K562 (cell line): Measurements from ENCODE around the gene KIAA1210. TPM values are rescaled to one million over a fixed set of nuclear protein-coding genes. Genes with fewer than 3 reads are reported as not detected.

Source experiments
- ATAC-seq: fragments of 200-7000 bp; cut with Tn5 transposase; 3 replicates; pipeline ENCODE4 v1.9.1; 2020; ENCODE audit warnings: moderate library complexity
- BruUV-seq: library from RNA; stranded (reverse); fragments of 400-500 nt; replicated peaks from 2 replicates; lab custom pipeline; 2021; lab: Mats Ljungman, UMichigan
- CTCF ChIA-PET: fragments of 300-600 bp; formaldehyde crosslinking; extraction: SDS; loops from one replicate; lab custom pipeline; 2021; ENCODE audit warnings: low intra/inter-chr PET ratio; lab: Yijun Ruan, JAX
- POLR2A ChIA-PET: fragments of 300-600, 350-650 bp; sonication (Branson Sonifier 250); formaldehyde crosslinking; extraction: SDS; loops from one replicate; lab custom pipeline; 2021; ENCODE audit warnings: antibody characterized with exemption, inconsistent platforms; lab: Yijun Ruan, JAX
- DNase-seq, 4 experiments: peaks; one replicate each; pipeline versions ENCODE4 v3.0.0 to v3.0.0-alpha.2; 2011 to 2018; ENCODE audit warnings: low spot score in 3 of 4, mixed read lengths in 3 of 4; ENCODE audit errors: extremely low read depth in 1 of 4
- FAIRE-seq: peaks from 2 replicates; lab custom pipeline; 2011; peaks lifted over from hg19 to GRCh38; lab: Jason Lieb, UNC
- H2AFZ ChIP-seq: 2 replicates; pipeline ENCODE4 v1.6.0; 2011; ENCODE audit warnings: low read depth, low read length, control low read depth, inconsistent platforms
- H3K27ac ChIP-seq: fragments of 200-600 bp; 3 replicates; pipeline ENCODE4 v1.8.0; 2011; ENCODE audit warnings: low read depth, mild to moderate bottlenecking, control low read depth, inconsistent platforms, low read length, moderate library complexity, mixed read lengths; ENCODE audit errors: extremely low read depth
- H3K27me3 ChIP-seq, 2 experiments: fragments of 300-600 bp in 1 of 2; 2 replicates in 1 of 2; 3 replicates in 1 of 2; pipeline versions ENCODE4 v1.6.0 to v1.8.0; 2011; ENCODE audit warnings: inconsistent platforms in 2 of 2, low read length in 2 of 2, mild to moderate bottlenecking in 1 of 2, mixed read lengths in 1 of 2, moderate library complexity in 1 of 2; ENCODE audit not compliant: control insufficient read depth in 2 of 2, insufficient read depth in 2 of 2
- H3K36me3 ChIP-seq: fragments of 300-600 bp; 3 replicates; pipeline ENCODE4 v1.8.0; 2011; ENCODE audit warnings: mild to moderate bottlenecking, low read length, inconsistent platforms; ENCODE audit not compliant: control insufficient read depth, insufficient read depth
- H3K4me1 ChIP-seq, 2 experiments: fragments of 200-600 bp in 1 of 2; replicated peaks in 1 of 2; 2 replicates in 1 of 2; 3 replicates in 1 of 2; pipeline versions ENCODE4 v1.5.1 to v1.8.0; 2011; ENCODE audit warnings: inconsistent platforms in 2 of 2, low read length in 2 of 2, mild to moderate bottlenecking in 1 of 2, mixed read lengths in 1 of 2, moderate library complexity in 1 of 2; ENCODE audit not compliant: control insufficient read depth in 2 of 2, insufficient read depth in 2 of 2
- H3K4me2 ChIP-seq: 2 replicates; pipeline ENCODE4 v1.6.1; 2011; ENCODE audit warnings: low read length, control low read depth, inconsistent platforms, mixed read lengths; ENCODE audit not compliant: insufficient read depth
- H3K4me3 ChIP-seq: fragments of 200-600 bp; sonication (generic), shearing (Covaris generic); 2 replicates; pipeline ENCODE4 v1.5.1; 2016; ENCODE audit warnings: control low read depth, inconsistent platforms
- H3K79me2 ChIP-seq: fragments of 200-600 bp; 3 replicates; pipeline ENCODE4 v1.8.0; 2011; ENCODE audit warnings: low read length, inconsistent platforms; ENCODE audit not compliant: control insufficient read depth, insufficient read depth
- H3K9ac ChIP-seq, 2 experiments: 2 replicates each; pipeline versions ENCODE4 v1.6.0 to v1.6.1; 2011; ENCODE audit warnings: low read depth in 2 of 2, low read length in 2 of 2, control low read depth in 1 of 2, inconsistent platforms in 1 of 2, mild to moderate bottlenecking in 1 of 2, mixed read lengths in 1 of 2; ENCODE audit not compliant: insufficient read depth in 1 of 2
- H3K9me1 ChIP-seq: one replicate; pipeline ENCODE4 v1.6.0; 2011; ENCODE audit warnings: inconsistent platforms, mild to moderate bottlenecking, low read length, moderate library complexity; ENCODE audit not compliant: control insufficient read depth, insufficient read depth
- H3K9me3 ChIP-seq: replicated peaks from 2 replicates; pipeline ENCODE4 v1.5.1; 2011; ENCODE audit warnings: low read depth, low read length, inconsistent platforms; ENCODE audit not compliant: control insufficient read depth, insufficient read depth
- H4K20me1 ChIP-seq: replicated peaks from 2 replicates; pipeline ENCODE4 v1.6.1; 2011; ENCODE audit warnings: low read length, inconsistent platforms, mixed read lengths; ENCODE audit not compliant: control insufficient read depth, insufficient read depth
- BDP1 ChIP-seq: IDR thresholded peaks from 3 replicates; pipeline ENCODE4 v1.6.1; 2011; ENCODE audit not compliant: insufficient read length, insufficient read depth
- BRCA1 ChIP-seq, 2 experiments: fragments of 450-650 bp in 1 of 2; sonication (generic) in 1 of 2; formaldehyde crosslinking in 1 of 2; IDR thresholded peaks; 2 replicates each; pipeline versions ENCODE4 v1.5.0 to v1.6.1; 2017 to 2020; ENCODE audit warnings: mild to moderate bottlenecking in 1 of 2, missing genetic modification reagents in 1 of 2
- CEBPB ChIP-seq: fragments of 450-650 bp; IDR thresholded peaks from 2 replicates; pipeline ENCODE4 v1.6.1; 2016; ENCODE audit warnings: missing genetic modification characterization, missing compliant biosample characterization
- MLLT1 ChIP-seq, 2 experiments: fragments of 450-650 bp; IDR thresholded peaks; 2 replicates each; pipeline ENCODE4 v1.6.1; 2016
- POU5F1 ChIP-seq: fragments of 150-350 bp; IDR thresholded peaks from 2 replicates; pipeline ENCODE4 v1.6.1; 2014; ENCODE audit warnings: borderline replicate concordance, low read length, low read depth, mild to moderate bottlenecking; ENCODE audit not compliant: partially characterized antibody
- WGBS: fragments of 100-300 bp; shearing (Covaris generic); methylation state at CpG from one replicate; pipeline ENCODE4 v1.1.6; 2016; ENCODE audit warnings: low coverage, mixed read lengths; ENCODE audit not compliant: insufficient coverage; ENCODE audit errors: missing lambda C conversion rate; 5-methylcytosine and 5-hydroxymethylcytosine counted together
- in situ Hi-C: fragments of 300-500 bp; cut with MboI; formaldehyde crosslinking; loops from 4 replicates; pipeline ENCODE4 v1.15.0; 2018; ENCODE audit warnings: inconsistent platforms, mixed read lengths
- intact Hi-C: fragments of 100-400 bp; cut with micrococcal nuclease; formaldehyde crosslinking; loops from 2 replicates; pipeline ENCODE4 v1.14.2; 2022
- polyA plus RNA-seq, 8 experiments: library from polyadenylated mRNA; depleted of rRNA in 4 of 8; stranded (reverse) in 5 of 8; unstranded in 3 of 8; fragments of >200 nt; fragmentation: Nextera tagmentation in 2 of 8; fragmentation: Illumina TruSeq in 1 of 8; extraction: Ambion mirVana in 2 of 8; extraction: Trizol in 1 of 8; gene quantifications; 2 replicates each; pipeline versions ENCODE4 v1.2.1 to v1.2.3, GENCODE V29; 2011 to 2014; ENCODE audit warnings: inconsistent platforms in 1 of 8, missing spikeins in 1 of 8
- total RNA-seq, 7 experiments: library from RNA; depleted of rRNA in 6 of 7; stranded (reverse); fragments of >200 nt in 6 of 7; fragmentation: Illumina TruSeq in 2 of 7; extraction: Trizol in 2 of 7; gene quantifications; 2 replicates each; pipeline versions ENCODE4 v1.2.1 to v1.2.3, GENCODE V29; 2011 to 2021; ENCODE audit warnings: low replicate concordance in 1 of 7
- TF ChIP-seq, protein P1 (sequence below): fragments of 250-450 bp; sonication (Bioruptor Pico); IDR thresholded peaks from 2 replicates; pipeline ENCODE4 v1.5.0; 2021
- TF ChIP-seq, protein P2 (sequence below): fragments of 450-650 bp; formaldehyde crosslinking; IDR thresholded peaks from 2 replicates; pipeline ENCODE4 v1.4.0; 2022; ENCODE audit warnings: mild to moderate bottlenecking, moderate library complexity

Gene KIAA1210
- total and polyA plus RNA-seq, 9 of the 15 experiments (the other 6 are each of a cell fraction or from before 2014, with no cell fraction given), result not detected

- TF ChIP-seq, protein P1, sequence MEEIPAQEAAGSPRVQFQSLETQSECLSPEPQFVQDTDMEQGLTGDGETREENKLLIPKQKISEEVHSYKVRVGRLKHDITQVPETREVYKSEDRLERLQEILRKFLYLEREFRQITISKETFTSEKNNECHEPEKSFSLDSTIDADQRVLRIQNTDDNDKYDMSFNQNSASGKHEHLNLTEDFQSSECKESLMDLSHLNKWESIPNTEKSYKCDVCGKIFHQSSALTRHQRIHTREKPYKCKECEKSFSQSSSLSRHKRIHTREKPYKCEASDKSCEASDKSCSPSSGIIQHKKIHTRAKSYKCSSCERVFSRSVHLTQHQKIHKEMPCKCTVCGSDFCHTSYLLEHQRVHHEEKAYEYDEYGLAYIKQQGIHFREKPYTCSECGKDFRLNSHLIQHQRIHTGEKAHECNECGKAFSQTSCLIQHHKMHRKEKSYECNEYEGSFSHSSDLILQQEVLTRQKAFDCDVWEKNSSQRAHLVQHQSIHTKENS, result no peak
- TF ChIP-seq, protein P2, sequence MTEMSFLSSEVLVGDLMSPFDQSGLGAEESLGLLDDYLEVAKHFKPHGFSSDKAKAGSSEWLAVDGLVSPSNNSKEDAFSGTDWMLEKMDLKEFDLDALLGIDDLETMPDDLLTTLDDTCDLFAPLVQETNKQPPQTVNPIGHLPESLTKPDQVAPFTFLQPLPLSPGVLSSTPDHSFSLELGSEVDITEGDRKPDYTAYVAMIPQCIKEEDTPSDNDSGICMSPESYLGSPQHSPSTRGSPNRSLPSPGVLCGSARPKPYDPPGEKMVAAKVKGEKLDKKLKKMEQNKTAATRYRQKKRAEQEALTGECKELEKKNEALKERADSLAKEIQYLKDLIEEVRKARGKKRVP (CRISPR knock-in tag), result no peak
- no peak for TF ChIP-seq POU5F1
- no peak for TF ChIP-seq MLLT1 (IDR thresholded peaks at IDR 0.05)
Measured at GRCh38 chrX:119127650-119128049, at the start of gene KIAA1210 (continued).

GRCh38 chrX:119177278-119177677 lies 49.7 kb upstream of the KIAA1210 start:
- Histone ChIP-seq H2AFZ (no peak overlapping the region), H3K79me2 (no peaks in the 10 kb centered on the region), H3K9ac (no peak overlapping the region), H3K27me3 (no peaks in the 10 kb centered on the region; a peak in 1 of 5 replicates), H4K20me1 (no peaks in the 10 kb centered on the region), H3K9me1 (no peaks in the 10 kb centered on the region), H3K36me3 (no peaks in the 10 kb centered on the region), H3K9me3 (no peaks in the 10 kb centered on the region), H3K4me3 (no peak overlapping the region), H3K27ac (no peak overlapping the region), H3K4me2 (no peak overlapping the region), H3K4me1 (no peaks in the 10 kb centered on the region)
- WGBS, result no CpG with 5 or more reads among the region's 1 CpG
- no peak for ATAC-seq
- intact Hi-C loops (no loop called here), in situ Hi-C loops (no loop called here)
- CTCF ChIA-PET, result no interaction called here
- POLR2A ChIA-PET, result no interaction called here
- DNase-seq, result no peak
- FAIRE-seq, result no peak
- TF ChIP-seq CEBPB (tag) (no peak), BDP1 (no peak), BRCA1 (IDR thresholded peaks at IDR 0.05) (no peak), BRCA1 (CRISPR knock-in tag; IDR thresholded peaks at IDR 0.05) (no peak)
- BruUV-seq, result no TSS peak
